BE2C (cell line): ENCODE data around the gene NLRP11.

Source experiments
- DNase-seq: peaks from one replicate; pipeline ENCODE4 v3.0.0-alpha.2; 2020
- H3K27me3 ChIP-seq: fragments of 250-450 bp; sonication (Bioruptor Pico); 2 replicates; pipeline ENCODE4 v1.5.1; 2020; ENCODE audit warnings: mild to moderate bottlenecking
- H3K36me3 ChIP-seq: fragments of 250-450 bp; sonication (Bioruptor Pico); 2 replicates; pipeline ENCODE4 v1.5.1; 2020; ENCODE audit warnings: mild to moderate bottlenecking
- H3K4me1 ChIP-seq: fragments of 250-450 bp; sonication (Bioruptor Pico); 2 replicates; pipeline ENCODE4 v1.5.1; 2020
- H3K4me3 ChIP-seq: 2 replicates; pipeline ENCODE4 v1.5.1; 2011; ENCODE audit warnings: low read depth, low read length
- H3K9me3 ChIP-seq: fragments of 250-450 bp; sonication (Bioruptor Pico); 2 replicates; pipeline ENCODE4 v1.5.1; 2020
- TF ChIP-seq, protein P1 (sequence below): IDR thresholded peaks from 2 replicates; pipeline ENCODE4 v1.5.1; 2012; ENCODE audit warnings: mild to moderate bottlenecking, low read depth, low read length

Gene NLRP11

DNA sequence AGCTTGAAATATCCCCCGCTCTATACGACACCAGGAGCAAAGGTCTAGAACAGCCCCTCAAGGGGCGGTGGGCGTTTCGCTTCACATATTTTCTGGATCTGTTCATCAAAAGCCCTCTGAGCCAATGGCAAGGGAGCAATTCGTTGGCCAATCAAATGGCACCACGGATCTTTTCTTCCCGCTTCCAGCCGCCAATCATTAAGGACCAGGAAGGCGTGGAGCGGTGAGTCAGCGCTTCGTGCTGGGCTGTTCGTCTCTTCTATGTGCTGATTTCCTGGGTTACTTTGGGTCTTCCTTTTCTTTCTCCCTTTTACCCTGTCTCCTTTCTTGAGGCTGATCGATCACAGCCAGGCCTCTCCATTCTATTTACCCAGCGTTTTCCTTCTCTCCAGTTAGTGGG, 4.5 kb upstream of the NLRP11 start, which contains the start of gene NLRP4:
NLRP4 (plus strand) TSS at position 201 of the 400 bp plus-strand sequence. CDS start 15,541 bp downstream, outside the sequence.
- TF ChIP-seq, protein P1, sequence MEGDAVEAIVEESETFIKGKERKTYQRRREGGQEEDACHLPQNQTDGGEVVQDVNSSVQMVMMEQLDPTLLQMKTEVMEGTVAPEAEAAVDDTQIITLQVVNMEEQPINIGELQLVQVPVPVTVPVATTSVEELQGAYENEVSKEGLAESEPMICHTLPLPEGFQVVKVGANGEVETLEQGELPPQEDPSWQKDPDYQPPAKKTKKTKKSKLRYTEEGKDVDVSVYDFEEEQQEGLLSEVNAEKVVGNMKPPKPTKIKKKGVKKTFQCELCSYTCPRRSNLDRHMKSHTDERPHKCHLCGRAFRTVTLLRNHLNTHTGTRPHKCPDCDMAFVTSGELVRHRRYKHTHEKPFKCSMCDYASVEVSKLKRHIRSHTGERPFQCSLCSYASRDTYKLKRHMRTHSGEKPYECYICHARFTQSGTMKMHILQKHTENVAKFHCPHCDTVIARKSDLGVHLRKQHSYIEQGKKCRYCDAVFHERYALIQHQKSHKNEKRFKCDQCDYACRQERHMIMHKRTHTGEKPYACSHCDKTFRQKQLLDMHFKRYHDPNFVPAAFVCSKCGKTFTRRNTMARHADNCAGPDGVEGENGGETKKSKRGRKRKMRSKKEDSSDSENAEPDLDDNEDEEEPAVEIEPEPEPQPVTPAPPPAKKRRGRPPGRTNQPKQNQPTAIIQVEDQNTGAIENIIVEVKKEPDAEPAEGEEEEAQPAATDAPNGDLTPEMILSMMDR, result no peak
- H3K4me3 ChIP-seq, result no peak within 1 kb of the TSS
- peaks cover 10% of the 10 kb centered on the region; the same call in 1 of the 2 replicates for H3K27me3 ChIP-seq
- no peaks in the 10 kb centered on the region for H3K4me1 ChIP-seq
- no peak for DNase-seq
- H3K9me3 ChIP-seq, result no peaks in the 10 kb centered on the region
- H3K36me3 ChIP-seq, result no peaks in the 10 kb centered on the region

DNA sequence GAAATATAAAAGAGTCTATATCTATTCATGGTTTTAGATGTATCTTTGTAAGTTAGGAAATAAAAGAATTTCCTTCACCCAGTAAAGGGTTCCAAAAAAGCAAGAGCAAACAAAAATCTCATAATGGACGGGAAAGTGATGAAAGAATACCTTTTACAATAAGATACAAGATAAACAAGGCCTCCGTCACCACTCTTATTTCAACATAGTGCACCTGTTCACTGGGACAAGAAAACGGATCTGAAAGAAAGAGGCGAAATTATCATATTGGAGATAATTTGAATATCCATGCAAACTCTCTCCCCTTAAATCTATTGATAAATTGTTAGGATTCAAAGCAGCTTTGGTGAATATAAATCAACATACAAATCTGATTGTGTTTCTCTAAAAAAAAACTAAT, 877 bp upstream of the NLRP11 start:
- H3K4me1 ChIP-seq, result no peaks in the 10 kb centered on the region
- TF ChIP-seq, protein P1, result no peak
- DNase-seq, result no peak
- peaks cover 10% of the 10 kb centered on the region; the same call in 1 of the 2 replicates for H3K27me3 ChIP-seq
- no peak overlapping the region for H3K4me3 ChIP-seq
- no peaks in the 10 kb centered on the region for H3K9me3 ChIP-seq
- H3K36me3 ChIP-seq, result no peaks in the 10 kb centered on the region

DNA sequence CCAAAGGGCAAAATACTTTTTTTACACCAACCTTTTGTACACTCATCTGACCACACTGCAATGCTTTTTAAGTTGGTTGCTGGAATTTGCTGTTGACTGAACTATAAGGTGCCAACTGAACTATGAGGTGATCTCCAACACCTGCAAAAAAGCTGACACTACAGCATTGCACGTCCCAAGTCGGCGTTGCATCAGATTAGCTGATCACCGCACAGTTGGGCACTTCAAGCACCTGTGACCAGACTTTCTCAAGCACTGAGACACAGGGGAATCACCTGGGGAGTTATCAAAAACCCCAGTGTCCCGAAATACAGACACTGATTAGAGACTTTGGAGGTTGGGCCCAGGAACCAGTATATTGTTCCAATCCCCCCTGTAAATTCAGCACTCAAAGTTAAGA, 1.1 kb downstream of the NLRP11 start:
- no peaks in the 10 kb centered on the region for H3K9me3 ChIP-seq
- H3K27me3 ChIP-seq, result peaks cover 10% of the 10 kb centered on the region; the same call in 1 of the 2 replicates
- TF ChIP-seq, protein P1, result no peak
- H3K4me1 ChIP-seq, result no peaks in the 10 kb centered on the region
- no peak overlapping the region for H3K4me3 ChIP-seq
- DNase-seq, result no peak
- H3K36me3 ChIP-seq, result no peaks in the 10 kb centered on the region

DNA sequence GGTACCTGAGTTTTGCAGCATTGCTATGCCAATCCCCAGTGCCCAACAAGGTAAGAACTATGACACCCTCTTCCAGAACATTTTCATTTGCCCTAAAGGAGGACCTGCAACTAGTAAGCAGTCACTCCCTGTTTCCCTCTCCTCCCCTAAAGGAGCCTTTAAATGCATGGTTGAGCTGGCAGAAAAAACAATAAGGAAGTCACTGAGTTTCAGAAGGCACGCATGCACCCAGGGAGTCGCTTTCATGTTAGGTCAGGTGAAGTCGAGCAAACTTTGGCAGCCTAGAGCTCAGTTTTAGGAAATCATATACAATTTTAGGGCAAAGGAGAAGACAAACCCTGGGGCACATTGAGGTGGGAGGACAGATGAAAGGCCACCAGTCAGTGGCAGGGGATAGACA, 11.8 kb downstream of the NLRP11 start:
- DNase-seq, result no peak
- Histone ChIP-seq H3K36me3 (no peaks in the 10 kb centered on the region), H3K4me1 (no peaks in the 10 kb centered on the region), H3K9me3 (no peaks in the 10 kb centered on the region), H3K4me3 (no peak overlapping the region), H3K27me3 (peaks cover 25% of the 10 kb centered on the region)
- TF ChIP-seq, protein P1, result no peak

DNA sequence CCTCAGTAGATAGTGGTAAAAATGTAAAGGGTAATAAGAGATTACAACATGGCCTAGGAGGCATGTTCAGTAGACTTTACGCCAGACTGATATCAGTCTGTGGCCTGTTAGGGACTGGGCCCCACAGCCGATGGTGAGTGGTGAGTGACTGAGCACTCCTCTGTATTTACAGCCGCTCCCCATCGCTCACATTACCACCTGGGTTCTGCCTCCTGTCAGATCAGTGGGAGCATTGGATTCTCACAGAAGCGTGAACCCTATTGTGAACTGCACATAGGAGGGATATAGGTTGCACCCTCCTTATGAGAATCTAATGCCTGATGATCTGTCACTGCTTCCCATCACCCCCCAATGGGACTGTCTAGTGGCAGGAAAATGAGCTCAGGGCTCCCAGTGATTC, 17.9 kb downstream of the NLRP11 start:
- TF ChIP-seq, protein P1, result no peak
- H3K27me3 ChIP-seq, result peaks cover 47% of the 10 kb centered on the region
- DNase-seq, result no peak
- H3K36me3 ChIP-seq, result no peaks in the 10 kb centered on the region
- H3K9me3 ChIP-seq, result no peaks in the 10 kb centered on the region
- H3K4me1 ChIP-seq, result no peaks in the 10 kb centered on the region
- H3K4me3 ChIP-seq, result no peak overlapping the region

DNA sequence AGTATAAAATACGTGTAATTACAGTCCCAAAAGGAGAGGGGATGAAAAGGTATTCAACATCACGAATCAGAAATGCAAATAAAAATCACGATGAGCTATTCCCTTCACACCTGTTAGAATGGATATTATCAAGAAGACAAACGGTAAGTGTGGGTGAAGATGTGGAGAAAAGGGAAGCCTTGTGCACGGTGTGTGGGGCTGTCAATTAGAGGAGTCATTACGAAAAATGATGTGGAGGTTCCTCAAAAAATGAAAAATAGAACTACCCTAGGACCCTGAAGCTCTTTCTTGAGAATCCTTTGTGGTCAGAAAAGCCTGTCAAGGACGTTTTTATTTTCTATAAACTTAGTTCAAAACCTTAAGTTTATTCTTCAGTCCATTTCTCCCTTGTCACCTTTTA, 19.4 kb downstream of the NLRP11 start:
- no peaks in the 10 kb centered on the region; the same call in 1 of the 2 replicates for H3K9me3 ChIP-seq
- H3K4me3 ChIP-seq, result no peak overlapping the region
- TF ChIP-seq, protein P1, result no peak
- no peaks in the 10 kb centered on the region for H3K4me1 ChIP-seq
- H3K36me3 ChIP-seq, result no peaks in the 10 kb centered on the region
- no peak for DNase-seq
- H3K27me3 ChIP-seq, result peaks cover 39% of the 10 kb centered on the region
